ENCODE results near the gene CDC42BPB. TPM values are rescaled to one million over a fixed set of nuclear protein-coding genes. Genes with fewer than 3 reads are reported as not detected.

Gene CDC42BPB
- total RNA-seq, 3 donors from 2014 or later = 64.0 to 110 (median 98.0) TPM

- Histone ChIP-seq H3K27ac (no peak overlapping the region), H3K27me3 (no peaks in the 10 kb centered on the region), H3K4me1 (no peaks in the 10 kb centered on the region), H3K36me3 (peaks cover 10% of the 10 kb centered on the region), H3K9me3 (no peaks in the 10 kb centered on the region), H3K4me3 (no peak overlapping the region)
- intact Hi-C loops (cut with DNase I; ENCODE audit: low total_unique reads) = no loop called here
- TF ChIP-seq POLR2AphosphoS5 (IDR thresholded peaks at IDR 0.05) (no peak), POLR2A (IDR thresholded peaks at IDR 0.05) (no peak), CTCF (IDR thresholded peaks at IDR 0.05) (no peak)
- no peak for DNase-seq (ENCODE audit: low spot score in 2 of 2)
Observed at GRCh38 chr14:102962111-102962627, 95.2 kb downstream of the CDC42BPB start.

GRCh38 chr14:102958461-102958860, 98.9 kb downstream of the CDC42BPB start:
- no peaks in the 10 kb centered on the region for H3K36me3 ChIP-seq
- H3K4me1 ChIP-seq = no peaks in the 10 kb centered on the region
- H3K4me3 ChIP-seq = no peak overlapping the region
- no peak for DNase-seq (ENCODE audit: low spot score in 2 of 2)
- H3K27me3 ChIP-seq = no peaks in the 10 kb centered on the region
- no peak overlapping the region for H3K27ac ChIP-seq
- TF ChIP-seq POLR2A (IDR thresholded peaks at IDR 0.05) = no peak
- no peak for TF ChIP-seq POLR2AphosphoS5 (IDR thresholded peaks at IDR 0.05)
- TF ChIP-seq CTCF (IDR thresholded peaks at IDR 0.05) = no peak
- H3K9me3 ChIP-seq = no peaks in the 10 kb centered on the region
- intact Hi-C loops (cut with DNase I; ENCODE audit: low total_unique reads) = no loop called here

- no peak for DNase-seq (ENCODE audit: low spot score in 2 of 2)
- Histone ChIP-seq H3K4me3 (no peak overlapping the region), H3K27me3 (no peaks in the 10 kb centered on the region), H3K36me3 (no peaks in the 10 kb centered on the region), H3K27ac (no peak overlapping the region), H3K4me1 (no peaks in the 10 kb centered on the region), H3K9me3 (no peaks in the 10 kb centered on the region)
- TF ChIP-seq POLR2A (IDR thresholded peaks at IDR 0.05) = no peak
- TF ChIP-seq CTCF (IDR thresholded peaks at IDR 0.05) = no peak
- TF ChIP-seq POLR2AphosphoS5 (IDR thresholded peaks at IDR 0.05) = no peak
- intact Hi-C loops (cut with DNase I; ENCODE audit: low total_unique reads) = no loop called here
Observed at GRCh38 chr14:102957222-102957621, 100.1 kb downstream of the CDC42BPB start.

GRCh38 chr14:102955636-102956408, 101.5 kb downstream of the CDC42BPB start:
- no peaks in the 10 kb centered on the region for H3K4me1 ChIP-seq
- no peaks in the 10 kb centered on the region for H3K27me3 ChIP-seq
- no peak for DNase-seq (ENCODE audit: low spot score in 2 of 2)
- H3K4me3 ChIP-seq = no peak overlapping the region
- intact Hi-C loops (cut with DNase I; ENCODE audit: low total_unique reads) = no loop called here
- no peaks in the 10 kb centered on the region for H3K9me3 ChIP-seq
- no peaks in the 10 kb centered on the region for H3K36me3 ChIP-seq
- TF ChIP-seq CTCF (IDR thresholded peaks at IDR 0.05) (no peak), POLR2A (IDR thresholded peaks at IDR 0.05) (no peak), POLR2AphosphoS5 (IDR thresholded peaks at IDR 0.05) (no peak)
- H3K27ac ChIP-seq = no peak overlapping the region

GRCh38 chr14:102954081-102954789, 103.1 kb downstream of the CDC42BPB start:
- no peak for DNase-seq (ENCODE audit: low spot score in 2 of 2)
- Histone ChIP-seq H3K36me3 (peaks cover 7% of the 10 kb centered on the region), H3K9me3 (no peaks in the 10 kb centered on the region), H3K27me3 (no peaks in the 10 kb centered on the region), H3K4me3 (no peak overlapping the region), H3K27ac (no peak overlapping the region), H3K4me1 (no peaks in the 10 kb centered on the region)
- intact Hi-C loops (cut with DNase I; ENCODE audit: low total_unique reads) = no loop called here
- no peak for TF ChIP-seq CTCF (IDR thresholded peaks at IDR 0.05)
- TF ChIP-seq POLR2A (IDR thresholded peaks at IDR 0.05) = no peak
- no peak for TF ChIP-seq POLR2AphosphoS5 (IDR thresholded peaks at IDR 0.05)

Measured in breast epithelium (tissue), 4 donors.